ENCODE data around the gene CNNM1. TPM values are rescaled to one million over a fixed set of nuclear protein-coding genes. Genes with fewer than 3 reads are reported as not detected.

The CNNM1 gene
- total RNA-seq, 1 donor from 2014 or later: 0.20 TPM

DNA sequence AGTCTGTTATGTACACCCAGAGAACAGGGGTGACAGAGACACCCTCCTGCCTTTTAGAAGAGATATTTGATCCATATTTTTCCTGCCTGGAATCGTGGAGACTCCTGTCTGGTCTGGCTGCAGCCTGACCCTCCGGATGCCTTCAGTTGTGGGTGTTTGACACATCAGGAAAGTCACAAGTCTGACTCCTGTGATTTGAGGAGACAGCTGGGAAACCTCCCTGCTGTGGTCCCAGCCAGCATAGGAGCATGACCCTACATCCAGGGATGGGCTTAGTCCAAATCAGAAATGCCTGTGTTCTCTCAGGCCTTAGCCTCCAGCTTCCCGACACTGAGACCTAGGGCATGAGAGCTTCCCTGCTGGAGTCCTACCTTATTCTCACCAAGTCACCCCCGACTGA is 57.9 kb downstream of the CNNM1 start:
- no peaks in the 10 kb centered on the region for H3K36me3 Mint-ChIP-seq (ENCODE audit: low read depth)
- H3K9me3 Mint-ChIP-seq (ENCODE audit: low read depth): no peaks in the 10 kb centered on the region
- TF ChIP-seq, protein P1, sequence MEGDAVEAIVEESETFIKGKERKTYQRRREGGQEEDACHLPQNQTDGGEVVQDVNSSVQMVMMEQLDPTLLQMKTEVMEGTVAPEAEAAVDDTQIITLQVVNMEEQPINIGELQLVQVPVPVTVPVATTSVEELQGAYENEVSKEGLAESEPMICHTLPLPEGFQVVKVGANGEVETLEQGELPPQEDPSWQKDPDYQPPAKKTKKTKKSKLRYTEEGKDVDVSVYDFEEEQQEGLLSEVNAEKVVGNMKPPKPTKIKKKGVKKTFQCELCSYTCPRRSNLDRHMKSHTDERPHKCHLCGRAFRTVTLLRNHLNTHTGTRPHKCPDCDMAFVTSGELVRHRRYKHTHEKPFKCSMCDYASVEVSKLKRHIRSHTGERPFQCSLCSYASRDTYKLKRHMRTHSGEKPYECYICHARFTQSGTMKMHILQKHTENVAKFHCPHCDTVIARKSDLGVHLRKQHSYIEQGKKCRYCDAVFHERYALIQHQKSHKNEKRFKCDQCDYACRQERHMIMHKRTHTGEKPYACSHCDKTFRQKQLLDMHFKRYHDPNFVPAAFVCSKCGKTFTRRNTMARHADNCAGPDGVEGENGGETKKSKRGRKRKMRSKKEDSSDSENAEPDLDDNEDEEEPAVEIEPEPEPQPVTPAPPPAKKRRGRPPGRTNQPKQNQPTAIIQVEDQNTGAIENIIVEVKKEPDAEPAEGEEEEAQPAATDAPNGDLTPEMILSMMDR (IDR thresholded peaks at IDR 0.05): no peak
- H3K4me3 Mint-ChIP-seq (ENCODE audit: unreplicated experiment): no peak overlapping the region
- peaks cover 11% of the 10 kb centered on the region for H3K27me3 Mint-ChIP-seq (ENCODE audit: low read depth)
- no peak for DNase-seq (ENCODE audit: low spot score)
- no peak overlapping the region for H3K27ac Mint-ChIP-seq (ENCODE audit: unreplicated experiment)
- peaks cover 7% of the 10 kb centered on the region for H3K4me1 Mint-ChIP-seq (ENCODE audit: low read depth)

DNA sequence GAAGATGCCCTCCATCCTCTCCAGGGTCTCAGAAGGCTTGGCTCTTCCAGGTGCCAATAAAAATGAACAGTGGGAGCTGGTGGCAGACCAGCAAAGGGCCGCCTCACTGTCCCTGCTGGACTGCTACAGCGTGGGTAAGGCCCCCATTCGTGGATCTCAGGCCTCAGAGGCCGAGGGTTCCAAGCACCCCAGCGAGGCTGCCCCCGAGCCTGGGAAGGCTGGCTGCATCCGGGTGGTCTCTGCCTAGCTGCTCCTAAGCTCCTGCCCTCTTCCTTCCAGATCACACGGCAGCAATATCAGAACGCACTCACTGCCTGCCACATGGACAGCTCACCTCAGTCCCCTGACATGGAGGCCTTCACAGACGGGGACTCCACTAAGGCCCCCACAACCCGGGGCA is 58.4 kb downstream of the CNNM1 start:
- H3K27ac Mint-ChIP-seq (ENCODE audit: unreplicated experiment): no peak overlapping the region
- DNase-seq (ENCODE audit: low spot score): no peak
- TF ChIP-seq, protein P1 (IDR thresholded peaks at IDR 0.05): no peak
- peaks cover 11% of the 10 kb centered on the region for H3K27me3 Mint-ChIP-seq (ENCODE audit: low read depth)
- no peaks in the 10 kb centered on the region for H3K36me3 Mint-ChIP-seq (ENCODE audit: low read depth)
- peaks cover 10% of the 10 kb centered on the region for H3K4me1 Mint-ChIP-seq (ENCODE audit: low read depth)
- H3K4me3 Mint-ChIP-seq (ENCODE audit: unreplicated experiment): no peak overlapping the region
- no peaks in the 10 kb centered on the region for H3K9me3 Mint-ChIP-seq (ENCODE audit: low read depth)

DNA sequence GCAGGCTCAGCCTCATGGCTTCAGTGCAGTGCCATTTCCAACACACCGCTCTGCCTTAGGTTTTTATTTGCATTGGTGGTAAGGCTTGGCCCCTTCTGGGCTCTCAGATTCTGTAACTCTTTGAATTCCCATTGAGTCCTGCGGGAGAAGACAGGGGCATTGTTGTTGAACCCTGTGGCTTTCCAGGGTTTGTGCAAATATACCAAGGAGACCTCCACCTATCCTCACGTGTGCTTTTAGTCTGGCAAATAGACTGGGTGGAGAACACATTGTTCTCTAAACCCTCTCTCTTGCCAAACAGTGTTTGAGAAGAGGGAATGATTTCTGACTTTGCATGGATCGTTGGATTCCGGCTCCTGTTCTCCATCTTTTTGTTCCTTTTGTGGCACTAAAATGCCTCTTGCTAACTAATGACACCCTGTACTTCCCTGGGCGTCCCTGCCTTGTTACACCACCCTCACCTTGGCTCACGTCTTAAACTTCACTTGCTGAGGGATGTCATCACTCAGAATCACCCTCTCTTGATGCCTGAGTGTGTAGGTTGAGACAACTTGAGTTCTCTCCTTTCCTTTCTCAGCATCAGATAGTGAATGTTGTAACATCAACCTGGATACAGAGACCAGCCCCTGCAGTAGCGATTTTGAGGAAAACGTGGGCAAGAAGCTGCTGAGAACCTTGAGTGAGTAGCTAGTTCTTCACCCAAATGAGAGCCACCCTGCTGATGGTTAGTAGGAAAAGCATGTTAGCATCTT is 60.7 kb downstream of the CNNM1 start:
- Mint-ChIP-seq H3K4me1 (ENCODE audit: low read depth) (peaks cover 14% of the 10 kb centered on the region), H3K4me3 (ENCODE audit: unreplicated experiment) (no peak overlapping the region)
- no peak for DNase-seq (ENCODE audit: low spot score)

GRCh38 chr10:99391346-99391745 is 62.2 kb downstream of the CNNM1 start:
- H3K27me3 Mint-ChIP-seq (ENCODE audit: low read depth): peaks cover 6% of the 10 kb centered on the region
- peaks cover 4% of the 10 kb centered on the region for H3K36me3 Mint-ChIP-seq (ENCODE audit: low read depth)
- H3K4me3 Mint-ChIP-seq (ENCODE audit: unreplicated experiment): no peak overlapping the region
- no peak for DNase-seq (ENCODE audit: low spot score)
- H3K9me3 Mint-ChIP-seq (ENCODE audit: low read depth): no peaks in the 10 kb centered on the region
- peaks cover 24% of the 10 kb centered on the region for H3K4me1 Mint-ChIP-seq (ENCODE audit: low read depth)
- TF ChIP-seq, protein P1 (IDR thresholded peaks at IDR 0.05): no peak
- H3K27ac Mint-ChIP-seq (ENCODE audit: unreplicated experiment): no peak overlapping the region

More for the DNA sequence above, 60.7 kb downstream of the CNNM1 start:
- Mint-ChIP-seq H3K27me3 (ENCODE audit: low read depth) (peaks cover 11% of the 10 kb centered on the region), H3K27ac (ENCODE audit: unreplicated experiment) (no peak overlapping the region), H3K9me3 (ENCODE audit: low read depth) (no peaks in the 10 kb centered on the region), H3K36me3 (ENCODE audit: low read depth) (peaks cover 1% of the 10 kb centered on the region)
- TF ChIP-seq, protein P1 (IDR thresholded peaks at IDR 0.05): no peak

- Mint-ChIP-seq H3K27ac (ENCODE audit: unreplicated experiment) (no peak overlapping the region), H3K36me3 (ENCODE audit: low read depth) (peaks cover 12% of the 10 kb centered on the region), H3K9me3 (ENCODE audit: low read depth) (no peaks in the 10 kb centered on the region), H3K4me1 (ENCODE audit: low read depth) (peaks cover 25% of the 10 kb centered on the region), H3K4me3 (ENCODE audit: unreplicated experiment) (no peak overlapping the region), H3K27me3 (ENCODE audit: low read depth) (peaks cover 2% of the 10 kb centered on the region)
- TF ChIP-seq, protein P1 (IDR thresholded peaks at IDR 0.05): no peak
- no peak for DNase-seq (ENCODE audit: low spot score)
Observed at GRCh38 chr10:99393036-99393435, 63.9 kb downstream of the CNNM1 start.

All from chondrocyte (in vitro differentiated cells).